ENCODE measurements around the gene TET1. TPM values are rescaled to one million over a fixed set of nuclear protein-coding genes. Genes with fewer than 3 reads are reported as not detected.
"Not testable (repeated sequence)": the region's sequence is repeated elsewhere in the genome, so short reads cannot be mapped to it uniquely, and the experiment has no call there.

TET1 gene
- total RNA-seq, 2 experiments from 2014 or later: 1.5 TPM

DNA sequence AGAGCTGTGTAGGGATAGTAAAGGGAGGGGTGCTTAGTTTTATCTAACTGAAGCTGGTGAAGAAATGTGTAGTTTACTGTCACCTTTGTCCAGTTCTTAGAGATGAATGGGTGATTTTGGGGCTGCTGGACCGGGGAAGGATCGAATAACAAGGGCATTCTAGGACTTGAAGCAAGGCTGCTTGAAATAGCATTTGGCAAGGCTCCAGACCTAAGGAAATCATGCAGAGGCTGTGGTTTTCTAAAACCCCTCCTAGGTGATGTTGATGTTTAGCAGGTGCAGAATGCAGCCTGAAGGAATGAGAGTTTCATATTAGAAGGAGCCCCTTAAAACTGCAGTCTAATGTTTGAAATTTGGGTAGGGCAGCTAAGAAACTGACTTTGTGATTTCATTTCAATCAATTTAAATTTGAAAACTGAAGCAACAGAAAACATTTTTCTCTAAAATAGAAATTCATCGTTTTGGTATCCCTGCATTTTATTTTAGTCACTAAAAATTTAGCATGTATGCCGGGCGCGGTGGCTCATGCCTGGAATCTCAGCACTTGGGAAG is 68.5 kb downstream of the TET1 start:
- Mint-ChIP-seq H3K4me1 (ENCODE audit: low read depth) (peaks cover 36% of the 10 kb centered on the region), H3K9me3 (no peaks in the 10 kb centered on the region), H3K27ac (no peak overlapping the region), H3K27me3 (no peaks in the 10 kb centered on the region), H3K36me3 (ENCODE audit: low read depth) (no peaks in the 10 kb centered on the region), H3K4me3 (peak overlapping the region; percentile 49)
- DNase-seq (peak in 4 of 14 experiments; percentile 14 to 47 (median 41)), ATAC-seq (ENCODE audit: poor library complexity) (peak; percentile 55)
- TF ChIP-seq, protein P1, sequence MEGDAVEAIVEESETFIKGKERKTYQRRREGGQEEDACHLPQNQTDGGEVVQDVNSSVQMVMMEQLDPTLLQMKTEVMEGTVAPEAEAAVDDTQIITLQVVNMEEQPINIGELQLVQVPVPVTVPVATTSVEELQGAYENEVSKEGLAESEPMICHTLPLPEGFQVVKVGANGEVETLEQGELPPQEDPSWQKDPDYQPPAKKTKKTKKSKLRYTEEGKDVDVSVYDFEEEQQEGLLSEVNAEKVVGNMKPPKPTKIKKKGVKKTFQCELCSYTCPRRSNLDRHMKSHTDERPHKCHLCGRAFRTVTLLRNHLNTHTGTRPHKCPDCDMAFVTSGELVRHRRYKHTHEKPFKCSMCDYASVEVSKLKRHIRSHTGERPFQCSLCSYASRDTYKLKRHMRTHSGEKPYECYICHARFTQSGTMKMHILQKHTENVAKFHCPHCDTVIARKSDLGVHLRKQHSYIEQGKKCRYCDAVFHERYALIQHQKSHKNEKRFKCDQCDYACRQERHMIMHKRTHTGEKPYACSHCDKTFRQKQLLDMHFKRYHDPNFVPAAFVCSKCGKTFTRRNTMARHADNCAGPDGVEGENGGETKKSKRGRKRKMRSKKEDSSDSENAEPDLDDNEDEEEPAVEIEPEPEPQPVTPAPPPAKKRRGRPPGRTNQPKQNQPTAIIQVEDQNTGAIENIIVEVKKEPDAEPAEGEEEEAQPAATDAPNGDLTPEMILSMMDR (IDR thresholded peaks at IDR 0.05): no peak
- Histone ChIP-seq H3K4me1 (ENCODE audit: insufficient read depth, low read length) (peaks cover 26% of the 10 kb centered on the region), H3K36me3 (ENCODE audit: insufficient read depth, low read length) (no peaks in the 10 kb centered on the region), H3K9me3 (ENCODE audit: control insufficient read depth in 1 of 2, insufficient read depth in 1 of 2, low read length in 2 of 2) (no peaks in the 10 kb centered on the region), H3K27ac (ENCODE audit: low read depth in 1 of 2, low read length in 2 of 2) (no peak overlapping the region), H3K4me3 (ENCODE audit: low read length) (no peak overlapping the region), H3K27me3 (ENCODE audit: control insufficient read depth in 1 of 2, insufficient read depth in 2 of 2, low read length in 2 of 2) (no peaks in the 10 kb centered on the region)
- ChIA-PET CTCF (no interaction called here), POLR2A (no interaction called here)
- intact Hi-C loops (cut with DNase I, micrococcal nuclease): no loop called here

DNA sequence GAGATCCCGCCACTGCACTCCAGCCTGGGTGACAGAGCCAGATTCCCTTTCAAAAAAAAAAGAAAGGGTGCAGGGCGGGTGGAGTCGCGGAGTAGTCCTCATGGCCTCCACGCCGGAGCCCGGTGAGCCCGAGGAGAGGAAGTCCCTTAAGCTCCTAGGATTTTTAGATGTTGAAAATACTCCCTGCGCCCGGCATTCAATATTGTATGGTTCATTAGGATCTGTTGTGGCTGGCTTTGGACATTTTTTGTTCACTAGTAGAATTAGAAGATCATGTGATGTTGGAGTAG is 72.1 kb downstream of the TET1 start:
- CTCF ChIA-PET: not testable (repeated sequence)

DNA sequence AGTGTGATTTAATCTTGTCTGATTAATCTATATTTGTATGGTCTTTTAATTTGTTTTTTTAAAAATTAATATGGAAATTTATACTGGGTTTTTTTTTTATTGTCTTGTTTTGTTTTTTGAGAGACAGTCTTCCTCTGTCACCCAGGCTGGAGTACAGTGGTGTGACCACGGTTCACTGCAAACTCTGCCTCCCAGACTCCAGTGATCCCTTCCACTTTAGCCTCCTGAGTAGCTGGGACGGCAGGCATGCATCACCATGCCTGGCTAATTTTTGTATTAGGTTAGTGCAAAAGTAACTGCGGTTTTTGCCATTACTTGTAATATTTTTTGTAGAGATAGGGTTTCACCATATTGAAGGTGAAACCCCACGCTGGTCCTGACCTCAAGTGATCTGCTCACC is 73.1 kb downstream of the TET1 start:
- Mint-ChIP-seq H3K4me3 (no peak overlapping the region), H3K27ac (no peak overlapping the region), H3K9me3 (no peaks in the 10 kb centered on the region), H3K36me3 (ENCODE audit: low read depth) (no peaks in the 10 kb centered on the region), H3K27me3 (no peaks in the 10 kb centered on the region), H3K4me1 (ENCODE audit: low read depth) (peaks cover 14% of the 10 kb centered on the region)
- CTCF ChIA-PET: no interaction called here
- Histone ChIP-seq H3K27me3 (ENCODE audit: control insufficient read depth in 1 of 2, insufficient read depth in 2 of 2, low read length in 2 of 2) (no peaks in the 10 kb centered on the region), H3K36me3 (ENCODE audit: insufficient read depth, low read length) (no peaks in the 10 kb centered on the region), H3K4me1 (ENCODE audit: insufficient read depth, low read length) (peaks cover 12% of the 10 kb centered on the region), H3K4me3 (ENCODE audit: low read length) (no peak overlapping the region), H3K27ac (ENCODE audit: low read depth in 1 of 2, low read length in 2 of 2) (no peak overlapping the region), H3K9me3 (ENCODE audit: control insufficient read depth in 1 of 2, insufficient read depth in 1 of 2, low read length in 2 of 2) (no peaks in the 10 kb centered on the region)
- POLR2A ChIA-PET: no interaction called here
- ATAC-seq (ENCODE audit: poor library complexity) (no peak), DNase-seq (no peak)
- TF ChIP-seq, protein P1 (IDR thresholded peaks at IDR 0.05): no peak
- intact Hi-C loops (cut with DNase I, micrococcal nuclease): no loop called here

More for the DNA sequence above, 72.1 kb downstream of the TET1 start:
- H3K4me3 ChIP-seq (ENCODE audit: low read length); ATAC-seq (ENCODE audit: poor library complexity); H3K9me3 Mint-ChIP-seq; H3K36me3 ChIP-seq (ENCODE audit: insufficient read depth, low read length); H3K27ac ChIP-seq (ENCODE audit: low read depth in 1 of 2, low read length in 2 of 2); DNase-seq; H3K4me3 Mint-ChIP-seq; H3K36me3 Mint-ChIP-seq (ENCODE audit: low read depth); POLR2A ChIA-PET; H3K27me3 Mint-ChIP-seq; intact Hi-C loops (cut with DNase I, micrococcal nuclease); H3K27me3 ChIP-seq (ENCODE audit: control insufficient read depth in 1 of 2, insufficient read depth in 2 of 2, low read length in 2 of 2); H3K27ac Mint-ChIP-seq; H3K9me3 ChIP-seq (ENCODE audit: control insufficient read depth in 1 of 2, insufficient read depth in 1 of 2, low read length in 2 of 2): not testable (repeated sequence)
- peaks cover 18% of the 10 kb centered on the region for H3K4me1 Mint-ChIP-seq (ENCODE audit: low read depth)
- H3K4me1 ChIP-seq (ENCODE audit: insufficient read depth, low read length): peaks cover 12% of the 10 kb centered on the region

DNA sequence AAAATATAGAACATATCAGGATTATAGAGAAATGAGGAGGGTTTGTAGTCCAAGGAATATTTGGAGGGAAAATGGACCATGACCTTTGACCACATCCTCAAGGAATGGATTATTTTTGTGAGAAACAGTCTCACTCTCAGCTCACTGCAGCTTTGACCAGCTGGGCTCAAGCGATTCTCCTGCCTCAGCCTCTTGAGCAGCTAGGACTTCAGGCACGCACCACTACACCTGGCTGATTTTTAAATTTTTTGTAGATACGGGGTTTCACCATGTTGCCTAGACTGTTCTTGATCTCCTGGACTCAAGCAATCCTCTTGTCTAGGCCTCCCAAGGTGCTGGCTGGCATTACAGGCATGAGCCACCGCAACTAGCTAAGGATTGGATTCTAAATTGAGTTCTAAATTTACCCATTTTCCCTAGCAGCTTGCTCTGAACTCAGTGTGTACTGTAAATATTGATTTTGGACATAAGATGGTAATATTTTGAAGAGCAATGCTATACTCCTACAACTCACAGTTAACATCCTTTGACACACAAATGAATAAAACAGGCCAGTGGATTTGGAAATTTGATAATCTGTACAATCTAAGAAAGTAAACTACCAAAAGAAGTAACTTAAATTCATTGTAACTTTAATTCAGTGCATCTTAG is 73.8 kb downstream of the TET1 start:
- Mint-ChIP-seq H3K9me3 (no peaks in the 10 kb centered on the region), H3K27ac (no peak overlapping the region), H3K27me3 (no peaks in the 10 kb centered on the region), H3K4me3 (no peak overlapping the region), H3K4me1 (ENCODE audit: low read depth) (peaks cover 7% of the 10 kb centered on the region), H3K36me3 (ENCODE audit: low read depth) (no peaks in the 10 kb centered on the region)
- H3K27me3 ChIP-seq (ENCODE audit: control insufficient read depth in 1 of 2, insufficient read depth in 2 of 2, low read length in 2 of 2): no peaks in the 10 kb centered on the region
- intact Hi-C loops (cut with DNase I, micrococcal nuclease): no loop called here
- H3K27ac ChIP-seq (ENCODE audit: low read depth in 1 of 2, low read length in 2 of 2): no peak overlapping the region
- ChIA-PET POLR2A (interaction anchor here (0.9 kb wide), 1 partner anchor 15 kb away, joined by 3 read pairs; no protein-coding TSS in a partner anchor), CTCF (no interaction called here)
- H3K9me3 ChIP-seq (ENCODE audit: control insufficient read depth in 1 of 2, insufficient read depth in 1 of 2, low read length in 2 of 2): no peaks in the 10 kb centered on the region
- no peak overlapping the region for H3K4me3 ChIP-seq (ENCODE audit: low read length)
- TF ChIP-seq, protein P1 (IDR thresholded peaks at IDR 0.05): no peak
- peaks cover 5% of the 10 kb centered on the region for H3K4me1 ChIP-seq (ENCODE audit: insufficient read depth, low read length)
- ATAC-seq (ENCODE audit: poor library complexity) (no peak), DNase-seq (no peak)
- no peaks in the 10 kb centered on the region for H3K36me3 ChIP-seq (ENCODE audit: insufficient read depth, low read length)
